GM19043 (cell line): ENCODE data around the gene FIBP.

ENCODE experiments used
- ATAC-seq: cut with Tn5 transposase; IDR thresholded peaks from one replicate; pipeline ENCODE4 v1.9.1; 2021; ENCODE audit warnings: low read depth; ENCODE audit not compliant: unreplicated experiment

FIBP gene

GRCh38 chr11:65871811-65872548 is 16.3 kb downstream of the FIBP start:
- no peak for ATAC-seq

- ATAC-seq: no peak
These were observed 17.3 kb downstream of the FIBP start for GRCh38 chr11:65870706-65871681.

- no peak for ATAC-seq
These were observed 18.0 kb downstream of the FIBP start for GRCh38 chr11:65870307-65870658.

- no peak for ATAC-seq
These were observed 18.5 kb downstream of the FIBP start for GRCh38 chr11:65869643-65870306.

DNA sequence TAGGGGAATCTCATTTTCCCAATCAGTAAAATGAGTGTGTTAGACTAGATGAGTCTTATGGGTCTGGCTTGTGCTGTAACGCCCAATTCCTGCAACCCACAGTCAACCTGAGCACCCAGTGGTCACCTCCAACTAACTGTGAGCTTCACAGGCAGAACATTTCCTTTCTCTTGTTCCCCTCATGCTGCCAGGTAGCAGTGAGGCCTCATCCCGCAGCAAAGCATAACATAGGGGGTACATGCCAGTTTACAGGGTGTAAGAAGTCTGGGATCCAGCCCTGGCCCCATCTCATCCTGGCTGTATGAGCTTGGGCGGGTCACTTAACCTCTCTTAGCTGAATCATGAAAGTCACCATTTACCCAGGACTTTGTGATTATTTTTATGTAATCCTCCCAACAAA is 19.4 kb downstream of the FIBP start:
- no peak for ATAC-seq

DNA sequence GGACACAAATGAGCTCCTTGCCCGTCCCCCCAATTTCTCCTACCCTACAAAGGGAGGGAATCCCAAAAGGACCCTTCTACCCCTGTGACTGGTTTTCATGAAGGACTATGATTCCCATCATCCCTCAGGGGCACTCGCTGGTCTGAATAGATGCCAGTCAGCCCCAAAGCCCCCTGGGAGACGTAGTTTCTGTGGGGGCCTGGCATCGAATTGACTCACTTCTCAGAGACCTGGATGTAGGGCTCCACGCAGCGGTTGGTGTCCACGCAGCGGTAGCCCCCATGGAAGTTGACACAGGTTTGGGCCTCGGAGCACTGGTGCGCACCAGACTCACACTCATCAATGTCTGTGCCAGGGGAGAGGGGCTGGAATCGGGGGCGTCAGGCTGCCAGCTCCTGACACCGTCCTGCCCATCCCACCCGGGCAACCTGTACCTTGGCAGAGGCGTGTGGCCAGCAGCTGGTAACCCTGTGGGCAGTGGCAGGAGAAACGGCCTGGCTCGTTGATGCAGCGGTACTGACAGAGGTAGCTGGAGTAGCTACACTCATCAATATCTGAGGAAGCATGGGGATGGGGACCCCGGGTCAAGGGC is 20.1 kb downstream of the FIBP start:
- no peak for ATAC-seq

- no peak for ATAC-seq
These were observed 20.8 kb downstream of the FIBP start for GRCh38 chr11:65867284-65868071.

DNA sequence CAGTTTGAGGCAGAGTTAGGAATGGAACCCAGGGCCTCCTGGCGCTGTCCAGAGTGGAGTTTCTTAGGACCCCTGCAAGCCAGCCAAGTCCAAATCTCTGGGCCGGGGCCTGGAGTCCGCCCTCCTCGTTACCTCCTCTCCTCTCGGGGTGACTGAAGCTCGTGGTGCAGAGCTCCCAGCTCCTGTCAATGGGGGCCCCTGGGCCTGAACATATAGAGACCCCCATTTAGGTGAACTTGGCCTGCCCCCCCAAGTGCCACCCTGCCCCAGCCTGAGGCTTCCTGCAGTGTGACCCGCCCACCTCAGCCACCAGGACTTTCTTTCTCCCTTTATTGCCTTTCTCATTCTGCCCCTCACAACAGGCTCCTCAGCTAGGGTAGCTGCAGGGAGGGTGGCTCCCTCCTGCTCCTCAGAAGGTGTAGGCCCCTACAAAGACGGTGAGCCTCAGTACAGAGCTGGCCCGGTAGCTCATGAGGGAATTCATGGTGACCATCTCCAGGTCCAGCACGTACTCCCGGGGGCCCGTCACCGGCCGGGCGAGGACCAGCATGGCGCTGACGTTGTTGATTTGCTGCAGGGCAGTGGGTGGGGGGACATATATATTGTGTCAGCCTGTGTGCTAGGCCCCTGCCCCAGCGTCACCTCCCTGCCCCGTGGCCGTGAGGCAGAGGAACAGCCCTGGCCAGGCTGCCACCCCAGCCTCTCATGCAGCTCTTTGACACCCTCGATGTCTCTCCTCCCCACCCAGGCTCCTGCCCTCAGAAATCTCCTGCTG is 21.6 kb downstream of the FIBP start:
- ATAC-seq: no peak

DNA sequence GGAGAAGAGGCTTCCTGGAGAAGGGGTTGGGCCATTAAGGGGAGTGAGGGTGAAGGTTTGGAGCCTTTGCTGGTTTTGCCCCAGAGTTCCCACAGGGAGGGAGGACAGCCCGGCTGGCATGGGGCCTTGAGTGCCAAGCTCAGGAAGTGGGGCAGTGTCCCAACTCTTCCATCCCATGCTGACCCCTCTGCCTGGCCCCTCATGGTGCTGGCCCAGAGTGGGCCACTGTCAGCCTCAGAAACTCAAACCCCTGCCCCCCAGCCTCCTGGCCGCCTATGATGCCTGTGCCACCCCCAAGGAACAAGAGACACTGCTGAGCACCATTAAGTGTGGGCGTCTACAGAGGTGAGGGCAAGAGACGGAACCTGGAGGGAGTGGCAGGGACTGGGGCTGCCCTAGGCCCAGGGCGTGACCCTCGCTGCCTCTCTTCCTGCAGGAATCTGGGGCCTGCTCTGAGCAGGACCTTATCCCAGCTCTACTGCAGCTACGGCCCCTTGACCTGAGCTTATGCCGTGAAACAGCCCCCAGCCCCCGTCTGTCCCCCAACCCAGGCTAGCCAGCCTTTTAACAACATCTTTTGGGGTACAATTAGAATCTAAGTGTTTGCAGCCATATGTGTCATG is 22.6 kb downstream of the FIBP start:
- ATAC-seq: no peak

- ATAC-seq: no peak
These were observed 23.4 kb downstream of the FIBP start for GRCh38 chr11:65864706-65865471.

- ATAC-seq: no peak
These were observed 24.2 kb downstream of the FIBP start for GRCh38 chr11:65863889-65864705.

DNA sequence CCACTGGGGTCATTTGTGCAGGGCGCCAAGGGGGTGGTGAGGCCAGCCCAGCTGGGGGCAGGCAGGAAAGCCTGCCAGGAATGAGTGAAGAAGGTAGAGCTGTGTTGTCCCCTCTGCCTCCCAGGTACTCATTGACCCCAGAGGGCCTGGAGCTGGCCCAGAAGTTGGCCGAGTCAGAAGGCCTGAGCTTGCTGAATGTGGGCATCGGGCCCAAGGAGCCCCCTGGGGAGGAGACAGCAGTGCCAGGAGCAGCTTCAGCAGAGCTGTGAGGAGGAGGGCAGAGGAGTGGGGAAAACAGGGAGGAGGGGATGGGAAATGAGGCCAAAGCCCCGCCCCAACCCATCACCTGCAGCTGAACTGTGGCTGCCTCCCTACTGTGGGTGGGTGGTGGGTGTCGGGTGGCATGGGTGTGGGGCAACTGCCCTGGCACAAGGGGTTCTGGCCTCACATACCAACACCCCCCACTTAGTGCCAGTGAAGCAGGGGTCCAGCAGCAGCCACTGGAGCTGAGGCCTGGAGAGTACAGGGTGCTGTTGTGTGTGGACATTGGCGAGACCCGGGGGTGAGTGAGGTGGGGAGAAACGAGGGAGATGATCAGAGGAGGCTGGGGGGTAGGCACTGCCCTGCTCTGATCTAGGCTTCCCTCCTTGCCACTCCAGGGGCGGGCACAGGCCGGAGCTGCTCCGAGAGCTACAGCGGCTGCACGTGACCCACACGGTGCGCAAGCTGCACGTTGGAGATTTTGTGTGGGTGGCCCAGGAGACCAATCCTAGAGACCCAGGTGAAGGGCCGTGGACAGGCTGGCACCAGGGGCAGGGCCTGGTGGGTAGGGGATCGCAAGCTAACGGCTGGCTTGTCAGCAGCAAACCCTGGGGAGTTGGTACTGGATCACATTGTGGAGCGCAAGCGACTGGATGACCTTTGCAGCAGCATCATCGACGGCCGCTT is 25.1 kb downstream of the FIBP start:
- no peak for ATAC-seq

- no peak for ATAC-seq
These were observed 26.0 kb downstream of the FIBP start for GRCh38 chr11:65862191-65862735.

- no peak for ATAC-seq
These were observed 26.6 kb downstream of the FIBP start for GRCh38 chr11:65861533-65862183.

DNA sequence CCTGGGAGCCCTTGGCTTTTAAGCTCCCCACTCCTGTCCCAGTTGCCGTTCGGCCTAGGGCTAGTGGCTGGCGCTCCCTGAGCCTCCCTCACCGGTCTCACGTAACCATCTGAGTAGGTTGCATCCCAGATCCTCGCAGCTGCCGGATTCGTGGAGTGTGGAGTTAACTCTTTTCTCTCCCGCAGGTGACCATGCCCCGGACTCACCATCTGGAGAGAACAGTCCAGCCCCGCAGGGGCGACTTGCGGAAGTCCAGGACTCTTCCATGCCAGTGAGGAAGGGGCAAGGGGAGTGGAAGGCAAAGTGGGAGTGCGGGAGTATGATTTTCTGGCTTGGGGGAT is 27.1 kb downstream of the FIBP start:
- no peak for ATAC-seq
